GM19438 (cell line): Measurements from ENCODE around the gene TAPT1.
"Not testable (repeated sequence)": the region's sequence is repeated elsewhere in the genome, so short reads cannot be mapped to it uniquely, and the experiment has no call there.

ENCODE experiments used
- ATAC-seq: cut with Tn5 transposase; IDR thresholded peaks from one replicate; pipeline ENCODE4 v1.9.1; 2021; ENCODE audit warnings: low read depth; ENCODE audit not compliant: unreplicated experiment

TAPT1 gene, protein sequence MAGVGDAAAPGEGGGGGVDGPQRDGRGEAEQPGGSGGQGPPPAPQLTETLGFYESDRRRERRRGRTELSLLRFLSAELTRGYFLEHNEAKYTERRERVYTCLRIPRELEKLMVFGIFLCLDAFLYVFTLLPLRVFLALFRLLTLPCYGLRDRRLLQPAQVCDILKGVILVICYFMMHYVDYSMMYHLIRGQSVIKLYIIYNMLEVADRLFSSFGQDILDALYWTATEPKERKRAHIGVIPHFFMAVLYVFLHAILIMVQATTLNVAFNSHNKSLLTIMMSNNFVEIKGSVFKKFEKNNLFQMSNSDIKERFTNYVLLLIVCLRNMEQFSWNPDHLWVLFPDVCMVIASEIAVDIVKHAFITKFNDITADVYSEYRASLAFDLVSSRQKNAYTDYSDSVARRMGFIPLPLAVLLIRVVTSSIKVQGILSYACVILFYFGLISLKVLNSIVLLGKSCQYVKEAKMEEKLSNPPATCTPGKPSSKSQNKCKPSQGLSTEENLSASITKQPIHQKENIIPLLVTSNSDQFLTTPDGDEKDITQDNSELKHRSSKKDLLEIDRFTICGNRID

DNA sequence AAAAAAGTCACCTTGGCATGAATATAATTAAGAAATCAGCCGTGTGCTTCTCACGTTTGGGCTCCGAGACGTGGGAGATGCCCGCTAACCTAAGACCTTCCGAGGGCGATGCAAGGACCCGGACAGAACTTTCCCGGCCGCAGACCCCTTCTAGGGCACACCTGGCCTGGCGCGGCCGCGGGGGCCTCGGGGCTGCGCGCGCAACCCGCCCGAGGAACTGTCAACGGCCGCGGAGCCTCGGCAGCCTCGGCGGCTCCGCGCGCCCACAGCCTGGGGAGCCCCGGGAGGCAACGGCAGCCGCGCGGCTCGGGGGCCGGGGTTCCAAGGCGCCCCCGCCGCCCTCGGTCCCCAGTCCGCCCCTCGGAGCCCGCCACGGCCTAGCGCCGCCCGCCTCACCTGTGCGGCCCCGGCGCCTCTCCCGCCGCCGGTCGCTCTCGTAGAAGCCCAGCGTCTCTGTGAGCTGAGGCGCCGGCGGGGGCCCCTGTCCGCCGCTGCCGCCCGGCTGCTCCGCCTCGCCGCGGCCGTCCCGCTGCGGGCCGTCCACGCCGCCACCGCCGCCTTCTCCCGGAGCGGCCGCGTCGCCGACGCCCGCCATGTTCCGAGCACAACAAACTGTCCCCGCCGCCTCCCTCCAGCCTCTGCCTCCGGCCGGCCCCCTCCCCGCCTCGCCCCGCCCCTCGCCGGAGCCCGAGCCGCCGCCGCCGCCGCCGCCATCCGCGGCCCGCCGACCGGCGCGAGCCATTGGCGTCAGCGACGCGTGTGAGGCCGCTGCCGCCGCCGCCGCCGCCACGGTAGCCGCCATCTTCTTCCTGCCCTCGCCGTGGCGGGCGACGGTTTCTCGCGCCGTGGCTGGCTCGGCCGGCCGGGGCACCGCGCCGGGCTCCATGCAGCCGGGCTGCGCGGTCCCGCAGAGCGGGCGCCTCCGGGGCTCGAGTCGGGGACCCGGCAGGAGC lies at the start of gene TAPT1:
TSS of gene TAPT1 (minus strand) at position 609 of the 953 bp plus-strand sequence. CDS start at position 595, 14 bp downstream.
- peak; percentile 70 for ATAC-seq

- ATAC-seq = no peak
These were observed 45.1 kb upstream of the TAPT1 start for GRCh38 chr4:16271411-16271810.

- ATAC-seq = no peak
These were observed 44.4 kb upstream of the TAPT1 start for GRCh38 chr4:16270454-16271328.

DNA sequence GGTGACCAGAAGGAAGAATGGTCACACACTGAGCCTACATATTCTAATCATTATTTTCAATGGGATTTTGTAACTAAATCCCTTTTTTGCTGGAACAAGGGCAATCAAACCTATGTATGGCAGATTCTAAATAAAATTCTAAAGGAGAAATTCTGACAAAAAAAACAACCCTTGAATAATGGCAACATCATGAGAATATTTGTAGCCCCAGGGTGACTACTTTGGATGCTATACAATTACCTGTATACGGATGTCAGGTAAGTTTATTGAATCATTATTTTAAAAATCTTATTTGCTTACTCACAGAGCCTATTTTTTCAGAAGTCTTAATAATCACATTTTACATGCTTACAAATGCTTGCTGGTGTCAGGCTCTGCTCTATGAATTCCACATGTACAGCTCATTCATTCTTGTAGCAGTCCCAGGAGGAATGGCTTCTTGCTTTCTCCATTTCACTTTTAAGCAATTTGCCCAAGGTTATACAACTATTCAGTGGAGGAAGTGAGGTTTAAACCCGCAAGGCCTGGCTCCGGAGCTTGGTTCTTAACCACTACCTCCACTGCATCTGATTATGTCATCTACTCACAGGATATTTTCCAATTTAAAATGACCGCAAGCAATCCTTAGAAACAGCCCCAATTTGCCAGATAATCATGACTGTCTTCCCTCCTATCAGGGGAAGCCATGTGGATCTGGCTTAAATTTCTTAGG lies 43.6 kb upstream of the TAPT1 start:
- not testable (repeated sequence) for ATAC-seq

DNA sequence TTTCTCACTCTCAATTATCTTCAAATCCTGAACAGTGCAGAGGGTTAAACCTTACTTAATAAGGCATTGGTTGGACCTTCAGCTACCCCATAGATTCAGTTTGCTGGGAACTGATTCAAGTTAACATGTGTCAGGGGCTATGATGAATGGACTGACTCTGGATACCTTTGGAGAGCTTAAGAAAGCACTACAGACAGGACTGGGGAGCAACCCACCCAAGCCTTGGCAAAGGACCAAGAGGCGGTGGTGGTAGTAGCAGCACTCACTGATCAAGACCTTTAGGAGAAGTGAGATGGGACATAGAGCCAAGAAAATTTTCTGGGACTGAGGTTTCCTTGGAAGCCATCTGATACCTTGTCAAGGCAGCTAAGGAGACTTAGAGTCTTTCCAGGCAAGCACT lies 43.0 kb upstream of the TAPT1 start:
- ATAC-seq = no peak

GRCh38 chr4:16268290-16268689 lies 42.0 kb upstream of the TAPT1 start:
- ATAC-seq = no peak

GRCh38 chr4:16267639-16268038 lies 41.4 kb upstream of the TAPT1 start:
- no peak for ATAC-seq

DNA sequence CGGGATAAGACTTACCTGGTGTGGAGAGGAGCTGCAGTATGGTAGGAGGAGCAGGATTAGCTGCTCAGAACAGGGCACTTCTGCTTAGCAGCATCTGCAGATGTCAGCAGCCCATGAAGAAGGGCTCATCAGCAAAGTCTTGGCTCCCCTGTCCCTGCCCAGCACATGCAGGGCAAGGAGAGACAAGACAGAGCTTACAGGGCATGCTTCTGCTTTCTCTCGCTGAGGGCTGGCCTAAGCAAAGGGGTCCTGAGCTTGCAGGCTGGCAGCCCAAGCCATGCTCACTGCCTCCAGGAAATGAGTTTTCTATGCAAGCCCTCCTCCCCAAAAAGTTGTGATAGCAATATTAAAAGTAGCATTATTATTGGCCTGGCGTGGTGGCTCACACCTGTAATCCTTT lies 39.5 kb upstream of the TAPT1 start:
- ATAC-seq = no peak

- ATAC-seq = no peak
These were observed 38.5 kb upstream of the TAPT1 start for GRCh38 chr4:16264798-16265197.

DNA sequence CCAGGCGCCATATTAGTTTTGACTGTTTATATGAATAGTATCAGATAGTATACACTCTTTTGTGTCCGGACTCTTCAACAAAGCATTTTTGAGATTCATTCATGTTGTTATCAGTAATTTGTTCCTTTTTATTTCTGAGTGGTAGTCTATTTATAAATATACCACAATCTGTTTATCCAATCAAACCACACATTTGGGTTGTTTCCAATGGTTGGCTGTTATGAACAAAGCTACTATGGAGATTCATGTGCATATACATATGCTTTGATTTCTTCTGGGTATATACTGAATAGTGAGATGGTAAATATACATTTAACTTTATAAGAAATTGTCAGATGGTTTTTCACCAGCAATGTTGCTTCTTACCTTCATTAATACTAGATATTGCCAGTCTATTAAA lies 36.8 kb upstream of the TAPT1 start:
- ATAC-seq = no peak

GRCh38 chr4:16262188-16262587 lies 35.9 kb upstream of the TAPT1 start:
- ATAC-seq = no peak

DNA sequence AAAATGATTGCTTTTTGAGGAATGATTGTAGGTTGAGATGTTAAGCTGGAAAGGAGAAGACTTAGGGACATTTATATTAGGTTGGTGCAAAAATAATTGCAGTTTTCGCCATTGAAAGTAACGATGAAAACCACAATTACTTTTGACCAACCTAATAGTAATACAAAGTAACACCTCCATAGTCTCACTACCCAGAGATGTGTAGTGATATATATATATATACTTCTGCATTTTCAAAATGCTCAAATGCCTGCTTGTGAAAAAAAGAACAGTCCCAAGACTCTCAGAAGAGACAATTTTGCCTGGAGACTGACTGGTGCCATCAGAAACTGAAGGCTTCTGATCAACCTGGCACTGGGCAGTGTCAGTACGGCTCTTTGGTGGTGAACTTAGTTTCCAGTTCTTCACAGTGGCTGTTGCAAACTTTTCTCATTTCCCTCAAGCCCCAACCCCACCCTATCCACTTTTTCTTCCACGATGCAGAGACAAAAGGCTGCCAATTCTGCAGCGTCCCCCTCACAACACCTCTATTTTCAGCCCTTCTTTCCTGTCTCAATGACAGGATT lies 35.1 kb upstream of the TAPT1 start:
- no peak for ATAC-seq

DNA sequence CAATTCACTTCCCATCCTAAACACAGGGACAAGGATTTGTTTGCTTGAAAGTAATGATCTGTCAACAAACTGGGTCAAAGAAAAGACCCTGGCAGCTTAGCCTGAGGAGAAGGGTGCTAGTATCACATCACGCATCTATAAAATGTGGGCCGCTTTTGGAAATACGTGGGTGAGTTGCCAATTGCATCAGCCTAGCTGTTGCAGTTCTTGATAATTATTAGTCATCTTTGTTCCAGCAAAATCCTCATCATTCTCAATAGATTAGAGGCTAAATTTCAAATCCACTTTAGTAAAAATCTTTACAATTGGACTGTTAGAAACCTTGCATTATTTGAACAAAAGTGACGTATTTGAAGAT lies 33.6 kb upstream of the TAPT1 start:
- ATAC-seq = no peak

- no peak for ATAC-seq
These were observed 33.1 kb upstream of the TAPT1 start for GRCh38 chr4:16259241-16259888.

- no peak for ATAC-seq
These were observed 31.3 kb upstream of the TAPT1 start for GRCh38 chr4:16257611-16258010.

GRCh38 chr4:16256343-16256742 lies 30.1 kb upstream of the TAPT1 start:
- no peak for ATAC-seq

- no peak for ATAC-seq
These were observed 29.5 kb upstream of the TAPT1 start for GRCh38 chr4:16255730-16256129.

GRCh38 chr4:16253127-16253960 lies 27.1 kb upstream of the TAPT1 start:
- ATAC-seq = no peak
